ENCODE results near the gene CCNB2.

DNA sequence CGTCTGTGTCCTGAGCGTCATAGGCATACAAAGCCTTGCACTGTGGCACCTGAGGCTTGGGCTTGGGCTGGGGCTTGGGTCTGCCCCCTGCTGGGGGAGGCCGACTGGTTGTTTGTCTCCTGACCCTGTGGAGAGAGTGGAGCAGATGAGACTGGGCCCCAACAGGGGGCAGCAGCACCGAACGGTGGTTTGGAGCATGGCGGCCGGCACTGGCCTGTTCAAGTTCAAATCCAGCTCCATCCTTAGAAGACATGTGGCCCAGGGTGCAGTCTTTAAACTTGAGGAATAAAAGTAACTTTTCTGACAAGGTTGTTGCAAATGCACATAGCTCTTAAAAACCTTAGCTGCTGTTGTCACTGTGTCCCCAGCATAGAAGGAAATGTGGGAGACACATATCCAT lies 33.3 kb downstream of the CCNB2 start:
- peak in 2 of 3 experiments; percentile 15 to 30 for TF ChIP-seq CTCF (IDR thresholded peaks at IDR 0.05)
- TF ChIP-seq EP300 (IDR thresholded peaks at IDR 0.05), result no peak

All from esophagus muscularis mucosa (tissue), 3 donors.